GM12872 (cell line): ENCODE data around the gene TTLL11.

ENCODE experiments used
- TF ChIP-seq, protein P1 (sequence below): IDR thresholded peaks from 3 replicates; pipeline ENCODE4 v1.5.1; 2011; ENCODE audit warnings: low read depth, mild to moderate bottlenecking, low read length, moderate library complexity; ENCODE audit not compliant: insufficient read depth

The TTLL11 gene

DNA sequence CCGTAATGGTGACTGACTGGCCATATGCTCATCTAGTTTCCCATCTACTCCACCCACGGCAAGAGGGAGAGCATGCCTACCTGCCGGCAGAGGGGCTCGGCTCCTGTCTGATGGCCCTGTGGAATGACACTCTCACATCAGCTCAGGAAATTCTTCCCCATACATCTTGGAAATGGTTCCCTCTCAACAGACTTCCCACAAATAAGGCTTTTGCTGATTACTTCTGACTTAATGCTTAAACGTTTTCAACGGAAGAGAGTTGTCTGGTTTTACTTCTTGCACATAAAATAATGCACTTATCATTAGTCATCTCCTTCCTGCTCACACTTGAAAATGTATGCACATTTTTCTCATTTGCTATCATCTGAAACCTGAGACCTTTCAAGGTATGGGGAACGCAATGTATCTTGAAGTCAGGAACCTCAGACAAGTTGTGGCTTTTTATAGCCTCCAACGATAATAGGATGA lies 129.5 kb downstream of the TTLL11 start:
- TF ChIP-seq, protein P1, sequence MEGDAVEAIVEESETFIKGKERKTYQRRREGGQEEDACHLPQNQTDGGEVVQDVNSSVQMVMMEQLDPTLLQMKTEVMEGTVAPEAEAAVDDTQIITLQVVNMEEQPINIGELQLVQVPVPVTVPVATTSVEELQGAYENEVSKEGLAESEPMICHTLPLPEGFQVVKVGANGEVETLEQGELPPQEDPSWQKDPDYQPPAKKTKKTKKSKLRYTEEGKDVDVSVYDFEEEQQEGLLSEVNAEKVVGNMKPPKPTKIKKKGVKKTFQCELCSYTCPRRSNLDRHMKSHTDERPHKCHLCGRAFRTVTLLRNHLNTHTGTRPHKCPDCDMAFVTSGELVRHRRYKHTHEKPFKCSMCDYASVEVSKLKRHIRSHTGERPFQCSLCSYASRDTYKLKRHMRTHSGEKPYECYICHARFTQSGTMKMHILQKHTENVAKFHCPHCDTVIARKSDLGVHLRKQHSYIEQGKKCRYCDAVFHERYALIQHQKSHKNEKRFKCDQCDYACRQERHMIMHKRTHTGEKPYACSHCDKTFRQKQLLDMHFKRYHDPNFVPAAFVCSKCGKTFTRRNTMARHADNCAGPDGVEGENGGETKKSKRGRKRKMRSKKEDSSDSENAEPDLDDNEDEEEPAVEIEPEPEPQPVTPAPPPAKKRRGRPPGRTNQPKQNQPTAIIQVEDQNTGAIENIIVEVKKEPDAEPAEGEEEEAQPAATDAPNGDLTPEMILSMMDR, result no peak

DNA sequence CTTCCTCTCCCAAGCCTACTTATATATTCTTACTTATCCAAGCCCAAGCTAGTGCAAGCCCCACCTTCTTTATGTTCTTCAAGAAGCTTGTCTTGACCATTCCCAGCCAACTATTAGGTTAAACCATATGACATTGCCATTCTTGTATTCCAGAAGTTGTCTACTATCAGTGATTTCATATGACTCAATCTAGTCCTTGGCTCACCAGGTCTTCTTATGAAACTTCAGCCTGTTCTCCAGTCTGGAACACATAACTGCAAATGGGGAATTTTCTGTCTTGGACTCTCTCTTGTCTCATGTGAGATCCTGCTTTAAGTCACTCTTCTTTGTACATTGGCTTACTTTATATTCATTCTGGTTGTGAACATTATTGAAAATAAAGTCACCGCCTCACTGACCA lies 130.7 kb downstream of the TTLL11 start:
- TF ChIP-seq, protein P1, result no peak

DNA sequence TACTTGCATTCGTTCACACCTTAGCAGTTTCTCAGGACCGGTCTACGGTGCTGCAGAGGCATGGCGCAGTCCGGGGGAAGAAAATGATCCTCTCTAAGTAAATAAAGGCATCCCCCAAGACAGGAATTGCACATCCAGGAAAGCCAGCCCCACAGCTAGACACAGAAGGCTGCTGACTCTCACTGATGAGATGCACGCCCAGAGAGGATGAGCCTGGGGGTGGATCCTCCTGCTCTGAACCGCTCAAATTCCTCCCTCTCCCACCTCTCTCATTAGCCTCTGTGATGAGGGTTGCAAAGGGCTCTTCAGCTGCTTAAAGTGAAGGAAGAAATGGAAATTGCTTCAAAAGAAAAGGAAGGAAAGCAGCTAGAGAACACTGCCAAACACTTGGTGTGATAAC lies 132.4 kb downstream of the TTLL11 start:
- TF ChIP-seq, protein P1, result no peak

DNA sequence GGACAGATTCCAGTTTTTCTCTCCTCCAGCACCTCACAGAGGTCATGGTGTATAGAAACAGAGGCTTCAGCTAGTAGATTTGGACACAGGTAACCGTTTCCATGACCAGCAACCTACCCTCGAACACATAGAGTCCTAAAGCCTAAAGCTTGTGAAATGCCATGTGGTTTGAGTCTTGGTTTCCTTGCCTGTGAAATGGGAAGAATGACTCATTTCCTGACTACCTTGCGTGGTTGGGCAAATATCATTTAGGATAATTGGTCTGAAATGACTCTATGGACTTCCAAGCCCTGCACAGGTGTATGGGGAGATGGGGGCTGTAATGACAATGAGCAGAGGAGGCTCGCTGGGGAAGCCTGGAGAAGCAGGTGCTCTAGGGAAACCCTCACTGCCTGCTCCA lies 134.6 kb downstream of the TTLL11 start:
- TF ChIP-seq, protein P1, result no peak

DNA sequence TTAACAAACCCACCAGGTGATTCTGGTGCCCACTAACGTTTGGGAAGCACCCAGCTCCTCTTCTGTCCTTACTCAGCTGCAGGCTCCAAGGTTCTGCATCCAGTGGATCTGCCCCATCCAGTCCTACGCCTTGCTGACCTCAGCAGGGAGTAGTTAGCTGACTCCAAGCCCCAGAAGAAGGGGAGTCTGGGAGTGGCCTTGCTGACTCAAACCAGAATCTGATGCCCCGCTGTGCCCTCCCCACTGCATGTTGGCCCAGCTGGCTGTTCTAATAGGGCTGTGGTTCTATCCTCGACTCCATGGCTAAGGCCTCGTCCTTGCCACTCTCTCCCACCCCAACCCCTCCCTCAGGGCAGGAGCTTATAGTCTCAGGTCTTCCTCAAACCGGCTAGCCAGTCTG lies 136.3 kb downstream of the TTLL11 start:
- TF ChIP-seq, protein P1, result no peak

DNA sequence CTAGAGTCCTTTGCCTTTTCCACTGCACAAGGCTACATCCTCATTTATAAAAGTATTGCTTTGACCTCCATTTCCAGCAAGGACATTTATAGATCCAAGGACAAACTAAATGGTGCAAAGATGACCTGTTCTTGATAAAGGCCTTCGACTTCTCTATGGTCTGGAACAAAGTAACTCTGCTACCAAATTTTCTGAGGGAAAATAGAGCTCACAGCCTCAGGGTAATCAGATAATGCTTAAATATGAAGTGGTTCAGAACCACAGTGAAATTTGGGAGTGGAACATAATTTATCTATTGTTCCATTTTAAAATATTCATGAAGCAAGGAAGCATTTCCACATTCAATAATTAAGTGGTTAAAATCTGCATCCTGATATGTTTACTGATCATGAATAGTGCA lies 137.5 kb downstream of the TTLL11 start:
- TF ChIP-seq, protein P1, result no peak

DNA sequence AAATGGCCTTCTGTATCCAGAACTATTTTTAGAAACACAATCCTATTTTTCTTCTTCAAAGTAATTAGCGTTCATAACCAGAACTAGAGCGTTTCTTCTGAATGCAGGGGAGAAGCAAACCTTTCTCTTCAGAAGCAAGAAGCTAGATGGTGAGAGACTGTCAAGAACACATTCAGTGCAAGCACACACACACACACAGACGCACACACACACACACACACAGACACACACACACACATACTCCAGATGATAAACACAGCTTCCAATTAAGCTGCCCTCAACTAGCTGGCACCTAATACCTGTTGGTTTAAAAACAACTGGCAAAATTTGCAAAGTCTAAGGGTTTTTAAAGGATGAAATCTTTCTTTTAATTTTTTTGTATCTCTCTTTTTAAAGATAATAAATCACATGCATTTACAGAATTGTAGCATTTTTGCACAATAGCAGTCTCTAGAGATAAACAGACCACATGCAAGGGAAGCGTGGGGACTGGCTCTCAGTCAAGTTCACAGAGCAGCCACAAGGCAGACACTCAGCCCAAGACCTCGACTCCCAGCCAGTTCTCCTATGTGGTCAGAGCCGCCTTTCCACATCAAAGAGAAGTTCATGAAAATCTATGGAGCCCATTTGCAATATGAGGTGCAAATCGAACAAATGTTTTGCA lies 138.5 kb downstream of the TTLL11 start:
- TF ChIP-seq, protein P1, result no peak
